Esophagus (tissue), 2 donors: ENCODE results near the gene MIPEP. TPM values are rescaled to one million over a fixed set of nuclear protein-coding genes. Genes with fewer than 3 reads are reported as not detected.

ENCODE experiments used
- H3K27ac ChIP-seq, 2 donors: one replicate each; pipeline ENCODE4 v1.5.1; 2013; ENCODE audit warnings: low read depth in 2 of 2, mild to moderate bottlenecking in 2 of 2, inconsistent platforms in 1 of 2, low read length in 1 of 2, moderate library complexity in 1 of 2
- H3K27me3 ChIP-seq, 2 donors: one replicate each; pipeline ENCODE4 v1.6.1; 2013; ENCODE audit warnings: low read length in 2 of 2, control low read depth in 1 of 2, mild to moderate bottlenecking in 1 of 2; ENCODE audit not compliant: insufficient read depth in 2 of 2, control insufficient read depth in 1 of 2
- H3K36me3 ChIP-seq, 2 donors: one replicate each; pipeline ENCODE4 v1.6.1; 2013; ENCODE audit warnings: low read length in 1 of 2; ENCODE audit not compliant: control insufficient read depth in 2 of 2, insufficient read depth in 2 of 2
- H3K4me1 ChIP-seq, 2 donors: one replicate each; pipeline ENCODE4 v1.6.1; 2013; ENCODE audit warnings: low read length in 1 of 2; ENCODE audit not compliant: control insufficient read depth in 2 of 2, insufficient read depth in 2 of 2
- H3K4me3 ChIP-seq, 2 donors: one replicate each; pipeline ENCODE4 v1.5.1; 2013; ENCODE audit warnings: low read length in 2 of 2, mild to moderate bottlenecking in 2 of 2, low read depth in 1 of 2, moderate library complexity in 1 of 2
- H3K9me3 ChIP-seq, 2 donors: one replicate each; pipeline ENCODE4 v1.6.1; 2013; ENCODE audit warnings: mild to moderate bottlenecking in 2 of 2, low read depth in 1 of 2, low read length in 1 of 2, moderate library complexity in 1 of 2; ENCODE audit not compliant: control insufficient read depth in 2 of 2, insufficient read depth in 1 of 2
- WGBS, 2 donors: extraction: QIAGEN DNeasy Blood & Tissue Kit; methylation state at CpG; one replicate each; pipeline ENCODE4 v1.1.7; 2013; 5-methylcytosine and 5-hydroxymethylcytosine counted together
- polyA plus RNA-seq, 2 donors: library from polyadenylated mRNA; stranded (reverse); fragments of 200-250 nt; gene quantifications; one replicate each; pipeline ENCODE4 v1.2.3, GENCODE V29; 2013
- donor health status: healthy with polysubstance abuse.
- donor health status: Bipolar disorder and iron deficiency.

Gene MIPEP
- polyA plus RNA-seq, 2 donors: 16.3 to 16.7 TPM

DNA sequence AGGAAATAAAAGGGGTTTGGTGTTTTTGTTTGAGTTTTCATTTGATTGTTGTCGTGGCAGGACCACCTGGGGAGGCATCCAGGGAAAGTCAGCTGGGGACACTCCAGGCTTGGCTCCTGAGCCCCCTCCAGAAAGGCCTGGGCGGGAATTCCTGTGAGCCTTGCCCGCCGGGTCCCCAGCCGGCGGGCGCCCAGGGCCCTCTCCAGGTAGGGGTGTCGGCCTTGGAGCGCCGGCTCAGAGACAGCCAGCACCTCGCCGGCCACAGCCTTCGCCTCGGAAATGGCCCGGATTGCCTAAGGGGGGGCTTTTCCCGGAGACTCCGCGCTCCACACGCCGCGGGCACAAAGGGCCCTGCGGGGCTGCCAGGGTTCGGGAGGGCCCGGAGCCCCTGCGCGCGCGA lies 194.0 kb downstream of the MIPEP start:
- H3K27ac ChIP-seq: no peak overlapping the region
- no peaks in the 10 kb centered on the region for H3K9me3 ChIP-seq
- no peak overlapping the region for H3K4me3 ChIP-seq
- no peaks in the 10 kb centered on the region for H3K36me3 ChIP-seq
- WGBS, 2 donors: 82 to 89% methylated on average over 21 to 28 of the region's 28 CpGs
- no peaks in the 10 kb centered on the region for H3K27me3 ChIP-seq
- peaks cover 4 to 9% of the 10 kb centered on the region in 2 donors for H3K4me1 ChIP-seq

GRCh38 chr13:23692816-23693215 lies 196.4 kb downstream of the MIPEP start:
- Histone ChIP-seq H3K27ac (no peak overlapping the region), H3K36me3 (no peaks in the 10 kb centered on the region), H3K27me3 (no peaks in the 10 kb centered on the region), H3K4me3 (no peak overlapping the region), H3K9me3 (no peaks in the 10 kb centered on the region), H3K4me1 (peaks cover 4 to 9% of the 10 kb centered on the region in 2 donors)
- WGBS, 2 donors: 75 to 79% methylated on average over 3 of the region's 3 CpGs

- WGBS, 2 donors: 75 to 85% methylated on average over 3 of the region's 3 CpGs
- no peaks in the 10 kb centered on the region for H3K9me3 ChIP-seq
- H3K27me3 ChIP-seq: no peaks in the 10 kb centered on the region
- no peak overlapping the region for H3K27ac ChIP-seq
- H3K4me1 ChIP-seq: peaks cover 0 to 3% of the 10 kb centered on the region in 2 donors
- H3K4me3 ChIP-seq: no peak overlapping the region
- no peaks in the 10 kb centered on the region for H3K36me3 ChIP-seq
These were observed 198.5 kb downstream of the MIPEP start for GRCh38 chr13:23690668-23691067.

GRCh38 chr13:23688336-23688735 lies 200.9 kb downstream of the MIPEP start:
- Histone ChIP-seq H3K36me3 (no peaks in the 10 kb centered on the region), H3K27me3 (no peaks in the 10 kb centered on the region), H3K9me3 (no peaks in the 10 kb centered on the region), H3K4me3 (no peak overlapping the region), H3K27ac (no peak overlapping the region), H3K4me1 (no peaks in the 10 kb centered on the region)
- 74 to 81% methylated on average over 3 of the region's 3 CpGs for WGBS, 2 donors

- Histone ChIP-seq H3K36me3 (no peaks in the 10 kb centered on the region), H3K27me3 (no peaks in the 10 kb centered on the region)
These were observed 201.6 kb downstream of the MIPEP start for GRCh38 chr13:23687614-23688013.

DNA sequence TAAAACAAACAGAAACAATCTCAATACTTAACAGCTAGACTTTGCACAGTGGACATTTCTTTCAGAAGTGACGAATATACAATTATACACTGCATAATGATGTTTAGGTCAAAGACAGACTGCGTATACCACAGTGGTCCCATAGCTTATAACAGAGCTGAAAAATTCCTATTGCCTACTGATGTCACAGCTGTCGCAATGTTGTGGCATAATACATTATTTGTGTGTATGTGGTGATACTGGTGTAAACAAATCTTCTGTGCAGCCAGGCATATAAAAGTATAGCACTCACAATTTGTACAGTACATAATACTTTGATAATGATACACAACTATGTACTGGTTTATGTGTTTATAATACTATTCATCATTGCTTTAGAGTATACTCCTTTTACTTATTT lies 202.3 kb downstream of the MIPEP start:
- no peaks in the 10 kb centered on the region for H3K4me1 ChIP-seq
- no peak overlapping the region for H3K27ac ChIP-seq
- H3K27me3 ChIP-seq: no peaks in the 10 kb centered on the region
- 92 to 95% methylated on average over 3 of the region's 3 CpGs for WGBS, 2 donors
- H3K4me3 ChIP-seq: no peak overlapping the region
- H3K36me3 ChIP-seq: no peaks in the 10 kb centered on the region
- H3K9me3 ChIP-seq: no peaks in the 10 kb centered on the region

More at GRCh38 chr13:23687614-23688013, 201.6 kb downstream of the MIPEP start:
- no peak overlapping the region for H3K4me3 ChIP-seq
- 84 to 89% methylated on average over 5 of the region's 5 CpGs for WGBS, 2 donors
- no peaks in the 10 kb centered on the region for H3K9me3 ChIP-seq
- no peak overlapping the region for H3K27ac ChIP-seq
- no peaks in the 10 kb centered on the region for H3K4me1 ChIP-seq

DNA sequence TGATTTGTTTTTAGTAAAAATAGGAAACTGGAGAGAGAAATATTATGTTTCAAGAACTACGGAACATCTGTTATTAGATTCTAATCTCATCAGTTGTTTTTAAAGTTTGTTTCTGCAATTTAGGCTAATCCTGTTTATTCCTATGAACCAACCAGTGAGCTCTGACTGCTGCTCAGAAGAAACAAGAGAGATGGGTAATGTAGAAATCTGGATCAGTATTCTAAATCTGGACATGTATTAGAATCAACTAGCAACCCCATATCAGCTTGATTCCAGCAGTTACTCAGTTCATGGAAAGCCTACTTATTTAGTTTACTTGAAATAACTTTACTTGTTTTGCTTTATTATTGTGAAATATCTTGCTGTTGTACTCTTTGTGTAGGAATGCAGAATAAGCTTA lies 203.8 kb downstream of the MIPEP start:
- Histone ChIP-seq H3K4me1 (no peaks in the 10 kb centered on the region), H3K27ac (no peak overlapping the region)
- 77 to 81% methylated on average over 1 of the region's 1 CpG for WGBS, 2 donors

DNA sequence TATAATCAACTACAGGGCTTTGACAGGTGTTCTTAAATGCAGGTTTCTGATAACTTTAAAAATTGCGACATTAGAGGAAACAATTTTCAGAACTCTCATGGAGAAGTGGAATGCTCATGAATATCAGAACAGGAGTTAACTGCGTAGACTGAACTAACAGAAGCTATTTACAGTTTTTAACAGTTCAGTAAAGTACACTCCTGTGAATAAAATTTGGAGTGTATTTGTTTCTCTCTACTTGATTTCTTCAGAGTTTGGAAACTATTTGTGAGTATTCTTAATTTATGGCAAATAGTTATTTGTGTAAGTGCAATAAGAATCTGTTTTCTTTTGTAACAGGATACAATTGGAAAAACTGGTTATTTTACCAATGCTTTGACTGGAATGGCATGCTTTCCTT lies 204.6 kb downstream of the MIPEP start:
- 94 to 95% methylated on average over 2 of the region's 2 CpGs for WGBS, 2 donors
- Histone ChIP-seq H3K27me3 (no peaks in the 10 kb centered on the region), H3K4me3 (no peak overlapping the region), H3K36me3 (no peaks in the 10 kb centered on the region), H3K27ac (no peak overlapping the region), H3K4me1 (no peaks in the 10 kb centered on the region), H3K9me3 (no peaks in the 10 kb centered on the region)

More for the DNA sequence above, 203.8 kb downstream of the MIPEP start:
- Histone ChIP-seq H3K9me3 (no peaks in the 10 kb centered on the region), H3K27me3 (no peaks in the 10 kb centered on the region), H3K4me3 (no peak overlapping the region), H3K36me3 (no peaks in the 10 kb centered on the region)

DNA sequence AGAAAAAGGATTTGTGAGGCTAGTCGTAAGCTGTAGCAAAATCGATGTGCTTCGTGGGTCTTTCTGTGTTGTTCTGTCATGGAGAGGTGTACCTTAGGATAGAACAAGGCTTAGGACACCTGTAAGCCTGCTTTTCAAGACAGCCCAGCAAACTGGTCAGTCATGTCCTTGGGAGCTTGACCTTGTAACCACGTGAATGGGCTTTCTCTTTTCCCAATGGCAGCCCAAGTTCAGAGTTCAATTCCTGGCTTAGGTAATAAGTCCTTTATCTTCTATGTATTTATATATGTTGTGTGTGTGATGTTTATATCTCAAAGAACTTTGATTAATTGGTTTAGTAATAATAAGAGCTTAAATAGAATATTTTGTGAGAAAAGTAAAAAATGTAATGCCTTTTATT lies 206.1 kb downstream of the MIPEP start:
- H3K36me3 ChIP-seq: no peaks in the 10 kb centered on the region
- no peaks in the 10 kb centered on the region for H3K9me3 ChIP-seq
- no peak overlapping the region for H3K4me3 ChIP-seq
- H3K27me3 ChIP-seq: no peaks in the 10 kb centered on the region
- no peaks in the 10 kb centered on the region for H3K4me1 ChIP-seq
- H3K27ac ChIP-seq: no peak overlapping the region
- WGBS, 2 donors: 73 to 77% methylated on average over 4 of the region's 4 CpGs

DNA sequence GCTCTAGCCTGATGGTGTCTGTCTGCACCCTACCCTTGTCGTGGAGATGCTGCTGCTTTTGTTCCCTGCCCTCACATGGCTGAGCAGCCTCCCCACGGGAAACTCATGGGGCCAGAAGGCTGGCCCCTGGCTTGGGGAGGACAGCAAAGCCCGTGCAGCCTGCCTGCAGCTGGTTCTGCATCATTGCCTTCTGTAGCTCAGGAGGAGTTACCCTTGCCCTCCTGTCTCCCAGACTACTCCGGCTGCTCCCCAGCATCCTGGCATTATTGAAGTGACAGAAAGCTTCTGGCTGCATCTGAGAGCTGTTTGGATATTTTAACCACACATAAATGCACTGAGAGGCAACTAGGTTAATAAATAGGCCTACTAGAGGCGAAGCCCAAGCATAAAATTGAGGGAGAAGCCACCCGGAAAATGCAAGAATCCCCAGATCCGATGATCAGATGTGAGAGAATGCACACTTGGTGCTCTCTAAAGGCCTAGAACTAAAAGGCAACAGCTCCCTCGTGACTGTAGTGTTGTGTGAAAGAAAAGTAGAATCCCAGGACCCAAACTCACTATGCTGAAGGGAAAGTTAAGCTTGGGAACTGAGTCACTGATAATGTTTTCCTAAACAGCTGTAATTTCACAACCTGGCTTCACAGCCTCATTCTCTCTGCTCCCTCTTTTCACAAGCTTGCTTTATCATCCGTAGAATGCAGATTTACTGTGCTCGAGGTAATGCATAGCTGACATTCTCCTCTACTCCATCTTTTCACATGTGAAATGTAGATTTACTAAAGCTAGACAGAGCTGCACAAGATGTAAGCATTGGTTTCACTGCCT lies 208.1 kb downstream of the MIPEP start:
- Histone ChIP-seq H3K36me3 (no peaks in the 10 kb centered on the region), H3K9me3 (no peaks in the 10 kb centered on the region), H3K4me1 (no peaks in the 10 kb centered on the region), H3K4me3 (no peak overlapping the region), H3K27ac (no peak overlapping the region), H3K27me3 (no peaks in the 10 kb centered on the region)
- 74 to 82% methylated on average over 10 of the region's 10 CpGs for WGBS, 2 donors
